KMS-11 (cell line): ENCODE data around the gene SOHLH2.

Experiments used
- H2AFZ ChIP-seq: fragments of 200-600 bp; sonication (generic); 2 replicates; pipeline ENCODE4 v1.6.1; 2016; ENCODE audit warnings: antibody characterized with exemption, mixed run types, low read depth
- H3K27ac ChIP-seq: fragments of 200-600 bp; sonication (generic); 2 replicates; pipeline ENCODE4 v1.6.1; 2016; ENCODE audit warnings: mild to moderate bottlenecking, mixed run types
- H3K27me3 ChIP-seq: fragments of 200-600 bp; sonication (generic); 2 replicates; pipeline ENCODE4 v1.6.1; 2017; ENCODE audit warnings: mild to moderate bottlenecking, low read depth, mixed run types, moderate library complexity; ENCODE audit not compliant: insufficient read depth
- H3K36me3 ChIP-seq: fragments of 200-600 bp; sonication (generic); 2 replicates; pipeline ENCODE4 v1.6.1; 2017; ENCODE audit warnings: mild to moderate bottlenecking, mixed run types; ENCODE audit not compliant: insufficient read depth
- H3K4me1 ChIP-seq: fragments of 200-600 bp; sonication (generic); 2 replicates; pipeline ENCODE4 v1.6.1; 2016; ENCODE audit warnings: mild to moderate bottlenecking, low read depth, mixed run types; ENCODE audit not compliant: poor library complexity, severe bottlenecking
- H3K4me2 ChIP-seq: fragments of 200-600 bp; sonication (generic); 2 replicates; pipeline ENCODE4 v1.7.0; 2016; ENCODE audit warnings: mild to moderate bottlenecking, mixed run types
- H3K4me3 ChIP-seq: fragments of 200-600 bp; sonication (generic); IDR thresholded peaks from 2 replicates; pipeline ENCODE4 v1.6.1; 2017; ENCODE audit warnings: low read depth, low read length, mixed read lengths; ENCODE audit not compliant: insufficient read depth
- H3K79me2 ChIP-seq: fragments of 200-600 bp; sonication (generic); 2 replicates; pipeline ENCODE4 v1.6.1; 2016; ENCODE audit warnings: low read depth, mixed run types; ENCODE audit not compliant: insufficient read depth
- H3K9ac ChIP-seq: fragments of 200-600 bp; sonication (generic); 2 replicates; pipeline ENCODE4 v1.6.1; 2016; ENCODE audit warnings: mild to moderate bottlenecking, mixed run types
- H4K20me1 ChIP-seq: fragments of 200-600 bp; sonication (generic); 2 replicates; pipeline ENCODE4 v1.6.1; 2016; ENCODE audit warnings: mild to moderate bottlenecking, mixed run types; ENCODE audit not compliant: insufficient read depth
- CTCF ChIP-seq: fragments of 200-600 bp; sonication (generic); conservative IDR thresholded peaks from 2 replicates; pipeline ENCODE4 v1.6.1; 2017; ENCODE audit warnings: low read depth, mild to moderate bottlenecking, antibody characterized with exemption, low read length, moderate library complexity, mixed read lengths

The SOHLH2 gene

GRCh38 chr13:36173571-36174322 lies 40.6 kb downstream of the SOHLH2 start:
- Histone ChIP-seq H3K27me3 (no peaks in the 10 kb centered on the region), H3K27ac (no peak overlapping the region), H2AFZ (no peak overlapping the region), H4K20me1 (no peaks in the 10 kb centered on the region), H3K79me2 (no peaks in the 10 kb centered on the region), H3K36me3 (no peaks in the 10 kb centered on the region), H3K9ac (no peak overlapping the region), H3K4me1 (no peaks in the 10 kb centered on the region), H3K4me2 (no peak overlapping the region), H3K4me3 (no peak overlapping the region)
- no peak for TF ChIP-seq CTCF

GRCh38 chr13:36166046-36166445 lies 48.3 kb downstream of the SOHLH2 start:
- Histone ChIP-seq H3K4me2 (no peak overlapping the region), H3K9ac (no peak overlapping the region), H3K36me3 (no peaks in the 10 kb centered on the region), H3K4me3 (no peak overlapping the region), H4K20me1 (no peaks in the 10 kb centered on the region), H3K27me3 (no peaks in the 10 kb centered on the region), H3K4me1 (no peaks in the 10 kb centered on the region), H3K27ac (no peak overlapping the region), H2AFZ (no peak overlapping the region), H3K79me2 (no peaks in the 10 kb centered on the region)
- no peak for TF ChIP-seq CTCF

DNA sequence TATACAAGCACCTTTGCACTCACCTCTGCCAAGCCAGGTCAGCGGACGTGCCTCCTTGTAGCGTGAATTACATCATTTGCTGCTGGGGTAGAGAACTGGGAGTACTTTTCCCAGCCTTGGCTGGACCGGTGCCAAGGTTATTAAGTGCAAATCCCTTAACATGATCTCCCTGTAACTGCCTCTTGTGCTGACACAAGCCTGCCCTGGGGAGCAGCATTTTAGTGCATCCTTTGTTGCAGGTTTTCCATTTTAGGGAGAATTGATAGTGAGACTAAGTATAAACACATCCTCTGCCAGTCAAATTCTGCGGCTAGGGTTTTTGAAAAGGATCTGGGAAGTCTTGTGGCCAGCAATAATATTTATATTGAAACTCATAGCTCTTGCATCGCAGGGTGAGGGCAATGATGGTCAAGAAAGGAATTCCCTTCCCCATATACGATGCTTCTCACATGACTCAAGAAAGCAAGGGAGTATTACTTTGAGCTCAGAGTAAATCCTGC lies 50.5 kb downstream of the SOHLH2 start:
- H2AFZ ChIP-seq: no peak overlapping the region
- H3K4me3 ChIP-seq: no peak overlapping the region
- no peak overlapping the region for H3K27ac ChIP-seq
- no peaks in the 10 kb centered on the region for H3K27me3 ChIP-seq
- no peak overlapping the region for H3K4me2 ChIP-seq
- H3K9ac ChIP-seq: no peak overlapping the region
- no peaks in the 10 kb centered on the region for H3K36me3 ChIP-seq
- no peaks in the 10 kb centered on the region for H3K79me2 ChIP-seq
- no peaks in the 10 kb centered on the region for H4K20me1 ChIP-seq
- TF ChIP-seq CTCF: no peak
- H3K4me1 ChIP-seq: no peaks in the 10 kb centered on the region

DNA sequence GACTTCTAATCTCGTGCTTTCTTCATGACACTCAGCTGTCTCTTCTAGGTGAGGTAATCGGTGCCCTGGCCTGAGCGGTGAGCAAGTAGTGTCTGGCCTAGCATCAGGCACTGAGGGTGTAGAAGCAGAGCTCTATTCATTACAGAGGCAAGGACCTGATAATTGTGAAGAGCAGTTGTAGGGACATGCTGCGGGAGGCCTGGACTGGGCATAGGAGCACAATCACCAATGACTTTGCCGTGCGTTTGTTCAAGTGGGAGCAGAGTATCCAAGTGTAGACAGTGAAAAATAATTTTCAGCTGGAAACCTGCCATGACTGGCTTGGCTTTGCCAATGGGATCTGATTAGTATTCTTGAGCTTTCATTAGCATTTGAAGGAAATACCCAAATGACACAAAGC lies 51.1 kb downstream of the SOHLH2 start:
- Histone ChIP-seq H3K36me3 (no peaks in the 10 kb centered on the region), H3K79me2 (no peaks in the 10 kb centered on the region), H3K4me2 (no peak overlapping the region), H4K20me1 (no peaks in the 10 kb centered on the region), H3K27me3 (no peaks in the 10 kb centered on the region), H3K27ac (no peak overlapping the region), H3K9ac (no peak overlapping the region), H2AFZ (no peak overlapping the region), H3K4me3 (no peak overlapping the region), H3K4me1 (no peaks in the 10 kb centered on the region)
- TF ChIP-seq CTCF: no peak
